Dermis microvascular lymphatic vessel endothelial cell (primary cell): Measurements from ENCODE around the gene PRKG1. TPM values are rescaled to one million over a fixed set of nuclear protein-coding genes. Genes with fewer than 3 reads are reported as not detected.

Experiments
- DNase-seq, 2 donors: peaks; one replicate each; pipeline versions ENCODE4 v3.0.0 to v3.0.0-alpha.2; 2010; ENCODE audit warnings: low read depth in 2 of 2
- total RNA-seq: library from RNA; depleted of rRNA; stranded (reverse); fragments of >200 nt; gene quantifications from 2 replicates; pipeline ENCODE4 v1.2.1, GENCODE V29; 2014

The PRKG1 gene
- total RNA-seq, 1 donor from 2014 or later, result 0.64 TPM

DNA sequence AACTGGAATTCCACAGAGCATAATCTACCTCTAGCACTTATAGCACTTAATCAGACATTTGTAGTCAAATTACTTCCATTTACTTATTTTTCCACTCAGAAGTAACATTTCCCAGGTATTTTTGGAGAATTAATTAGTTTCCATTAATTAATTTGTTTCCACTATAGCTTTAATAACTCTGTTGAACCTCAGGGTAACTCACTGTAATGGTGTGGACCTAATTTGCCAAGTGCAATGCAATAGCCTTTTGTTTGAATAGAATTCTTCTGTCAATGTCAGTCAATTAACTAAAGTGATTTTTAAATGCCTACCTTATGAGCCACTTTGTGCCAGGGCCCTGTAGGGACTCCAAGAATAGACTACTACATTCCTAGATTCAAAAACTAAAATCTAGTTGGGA lies 509.7 kb downstream of the PRKG1 start:
- DNase-seq, result no peak

DNA sequence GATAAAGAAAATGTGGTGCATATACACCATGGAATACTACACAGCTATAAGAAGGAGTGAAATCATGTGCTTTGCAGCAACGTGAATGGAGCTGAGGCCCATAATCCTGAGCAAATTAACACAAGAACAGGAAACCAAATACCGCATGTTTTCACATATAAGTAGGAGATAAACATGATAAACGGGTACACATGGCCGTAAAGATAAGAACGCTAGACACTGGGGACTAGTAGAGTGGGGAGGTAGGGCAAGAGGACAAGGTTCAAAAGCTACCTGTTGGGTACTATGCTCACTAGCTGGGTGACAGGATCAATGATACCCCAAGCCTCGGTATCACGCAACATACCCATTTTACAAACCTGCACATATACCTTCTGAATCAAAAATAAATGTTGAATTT lies 511.5 kb downstream of the PRKG1 start:
- DNase-seq, result no peak

DNA sequence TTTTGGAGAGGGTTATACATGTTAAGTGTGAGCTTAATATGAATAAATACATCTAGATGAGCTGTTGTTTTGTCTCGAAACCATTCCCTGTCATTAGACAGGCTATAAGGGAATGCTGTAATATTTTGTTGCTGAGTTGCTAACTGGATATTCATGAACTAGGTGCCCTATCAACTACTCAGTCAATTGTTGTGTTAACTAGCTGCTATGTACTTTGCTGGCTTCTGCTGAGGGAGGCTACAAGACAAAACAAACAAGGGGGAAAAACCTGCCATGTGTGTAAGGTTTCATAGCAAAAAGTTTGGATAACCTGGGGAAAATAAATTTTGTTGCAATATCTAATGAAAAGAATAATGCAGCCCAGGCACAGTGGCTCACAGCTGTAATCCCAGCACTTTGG lies 514.7 kb downstream of the PRKG1 start:
- no peak for DNase-seq

DNA sequence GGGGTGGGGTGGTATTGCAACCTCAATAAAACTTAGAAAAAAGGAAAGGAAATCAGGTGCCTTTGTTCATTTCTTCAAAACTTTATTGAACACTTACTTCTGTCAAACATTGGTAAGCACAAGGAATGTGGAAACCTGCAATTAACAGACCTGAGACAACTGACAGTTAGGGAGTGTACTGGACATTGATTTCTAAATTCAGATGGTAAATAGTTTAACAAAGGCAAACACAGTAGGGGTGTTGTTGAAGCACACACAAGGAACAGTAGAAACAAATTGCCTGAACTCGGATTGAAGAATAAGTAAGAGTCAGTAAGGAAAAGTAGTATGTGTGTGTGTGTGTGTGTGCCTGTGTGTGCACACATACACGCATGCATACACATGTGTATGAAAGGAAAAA lies 516.5 kb downstream of the PRKG1 start:
- DNase-seq, result no peak

DNA sequence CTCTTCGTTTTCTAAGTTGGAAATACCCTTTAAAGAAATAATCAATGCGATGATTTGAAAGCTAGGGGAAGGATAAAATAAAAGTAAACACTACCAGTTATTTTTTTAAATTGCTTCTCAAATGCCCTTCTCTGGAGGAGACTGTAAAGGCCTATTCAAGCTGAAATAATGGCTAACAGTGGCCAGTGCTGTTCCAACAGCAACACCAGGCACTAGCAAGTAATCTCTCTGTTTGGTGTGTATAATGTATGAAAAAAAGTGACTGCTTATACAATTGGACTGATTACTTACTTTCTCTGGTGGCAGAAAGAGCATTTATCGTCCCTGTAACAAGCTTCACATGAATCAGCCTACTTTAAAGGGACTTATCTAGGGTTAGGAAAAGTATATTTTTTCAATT lies 522.4 kb downstream of the PRKG1 start:
- DNase-seq, result no peak

DNA sequence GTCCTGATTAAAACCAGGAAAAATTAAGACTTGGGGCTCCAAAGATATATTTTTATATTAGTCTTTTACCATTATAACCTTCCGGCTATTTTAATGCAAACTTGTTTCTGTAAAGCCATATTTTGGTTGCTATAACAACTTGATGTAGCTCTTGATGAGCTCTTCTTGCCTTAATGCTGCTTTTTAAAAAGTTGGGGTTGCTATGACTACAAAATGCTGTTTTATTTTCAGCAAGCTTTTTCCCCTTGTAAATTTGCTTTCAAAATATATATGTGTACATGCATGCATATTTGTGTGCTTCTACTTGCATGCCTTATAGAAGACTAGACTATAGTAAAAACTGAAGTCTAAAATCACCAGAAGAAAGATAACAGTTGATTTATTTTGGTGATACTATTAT lies 525.4 kb downstream of the PRKG1 start:
- DNase-seq, result no peak

DNA sequence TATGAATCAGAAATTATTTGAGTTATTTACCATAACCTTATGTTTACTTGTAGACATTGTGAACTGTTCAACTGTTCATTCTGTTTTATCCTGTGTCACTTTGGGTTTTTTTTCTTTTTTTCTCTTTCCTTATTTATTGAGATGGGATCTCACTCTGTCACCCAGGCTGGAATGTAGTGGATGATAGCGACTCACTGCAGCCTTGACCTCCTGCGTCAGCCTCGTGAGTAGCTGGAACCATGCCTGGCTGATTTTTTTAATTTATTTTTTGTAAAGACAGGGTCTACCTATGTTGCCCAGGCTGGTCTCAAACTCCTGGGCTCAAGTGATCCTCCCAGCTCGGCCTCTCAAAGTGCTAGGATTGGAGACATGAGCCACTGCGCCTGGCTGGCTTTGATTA lies 528.0 kb downstream of the PRKG1 start:
- DNase-seq, result no peak

DNA sequence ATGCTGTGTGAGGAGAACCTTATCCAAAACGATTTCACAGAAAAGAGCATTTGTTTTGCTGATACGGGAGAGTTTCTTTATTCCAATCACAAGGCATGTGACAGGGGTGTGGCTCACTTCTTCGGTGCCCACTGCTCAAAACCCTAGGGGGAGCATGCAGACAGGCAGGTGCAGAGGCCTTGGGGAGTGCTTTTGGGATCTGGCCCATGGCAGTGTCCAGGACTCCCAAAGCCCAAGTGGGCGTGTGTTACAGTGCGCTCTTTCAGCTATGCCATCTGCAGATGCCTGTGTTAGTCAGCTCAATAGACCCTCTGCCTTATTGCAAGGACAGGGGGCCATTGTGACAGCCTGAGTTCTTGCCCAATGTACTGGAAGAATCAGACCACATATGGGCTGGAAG lies 530.3 kb downstream of the PRKG1 start:
- DNase-seq, result no peak

DNA sequence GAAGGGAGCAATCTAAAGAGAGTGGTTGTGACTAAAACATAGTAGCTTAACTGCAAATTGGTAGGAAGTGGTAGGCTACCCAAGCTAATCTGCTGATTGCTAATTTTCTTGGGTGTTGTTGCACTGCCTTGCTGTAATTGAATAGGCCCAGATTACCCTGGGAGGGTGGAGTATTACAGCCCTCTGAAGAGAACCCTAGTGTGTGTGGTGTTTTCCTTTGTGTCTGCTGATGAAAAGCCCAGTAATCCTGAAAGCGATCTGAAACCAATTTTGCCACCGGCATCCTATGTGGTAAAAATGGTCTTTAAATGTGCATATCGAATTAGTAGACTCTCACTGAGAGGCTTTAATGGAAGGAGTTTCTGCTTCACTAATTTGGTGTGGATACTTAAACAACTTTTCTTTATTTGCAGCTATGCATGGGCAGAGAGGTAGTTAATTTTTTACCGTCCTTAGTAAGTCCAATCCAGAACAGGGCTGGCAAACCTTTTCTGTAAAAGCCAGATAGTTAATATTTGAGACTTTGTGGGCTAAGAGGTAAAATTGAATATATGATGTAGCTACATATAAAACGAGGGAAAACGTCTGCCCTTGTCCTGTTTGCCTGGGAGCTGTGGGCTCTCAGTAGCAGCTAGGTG lies 532.7 kb downstream of the PRKG1 start:
- DNase-seq, result no peak

DNA sequence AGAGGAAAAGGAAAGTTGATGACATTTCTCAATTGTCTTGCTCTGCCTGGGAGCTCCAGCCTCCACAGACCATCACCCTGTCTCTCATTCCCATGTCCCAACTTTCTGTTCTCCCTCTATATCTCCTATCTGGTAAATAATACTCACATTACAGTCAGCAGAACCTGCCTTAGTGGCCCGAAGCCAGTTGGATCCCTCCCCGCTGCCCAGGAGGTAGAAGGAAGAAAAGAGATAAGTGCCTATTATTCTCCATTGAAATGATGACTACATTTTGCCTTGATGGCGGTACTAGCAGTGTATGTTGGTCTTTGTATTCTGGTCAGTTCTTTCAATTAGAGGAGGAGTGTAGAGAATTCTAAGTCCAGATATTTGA lies 533.2 kb downstream of the PRKG1 start:
- DNase-seq, result no peak

DNA sequence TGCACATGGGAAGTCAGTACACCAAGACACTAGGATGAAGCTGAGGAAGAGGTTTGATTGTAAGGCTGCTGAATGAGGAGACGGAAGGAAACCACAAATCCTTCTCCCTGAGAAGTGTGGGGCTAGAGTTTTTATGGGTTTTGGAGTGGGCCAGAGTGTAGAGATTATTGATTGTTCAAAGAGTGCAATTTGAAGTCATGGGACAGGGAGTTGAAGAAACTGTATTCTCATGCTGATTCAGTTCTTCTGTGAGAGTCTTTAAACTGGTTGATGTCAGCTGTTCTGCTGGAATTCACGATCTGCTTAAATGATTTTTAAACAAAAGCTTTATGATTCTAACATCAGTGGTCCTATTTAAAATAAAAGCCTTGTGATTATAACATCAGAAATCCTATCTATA lies 533.9 kb downstream of the PRKG1 start:
- DNase-seq, result no peak

DNA sequence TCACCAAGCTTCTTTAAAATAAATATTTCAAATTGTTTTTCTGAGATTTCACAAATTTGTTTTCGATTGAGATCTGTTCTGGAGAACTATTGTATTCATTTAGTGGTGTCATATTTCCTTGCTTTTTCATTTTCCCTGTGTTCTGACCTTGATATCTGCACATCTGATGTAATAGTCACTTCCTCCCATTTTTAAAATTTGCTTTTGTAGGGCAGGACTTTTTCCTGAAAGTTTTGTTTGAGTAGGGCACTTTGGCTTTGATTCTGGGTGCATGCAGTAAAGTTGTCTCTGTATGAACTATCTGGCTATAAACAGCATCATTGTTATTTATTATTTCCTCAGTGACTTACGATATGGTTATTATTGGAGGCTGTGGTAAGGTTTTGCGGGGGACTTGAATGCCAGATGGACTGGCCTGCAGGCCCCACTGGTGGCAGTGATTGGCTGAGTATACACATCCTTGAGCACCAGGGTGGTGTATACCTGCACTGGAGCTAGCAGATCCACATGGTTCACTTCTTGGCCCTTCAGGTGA lies 541.5 kb downstream of the PRKG1 start:
- DNase-seq, result peak; percentile 64 to 70

DNA sequence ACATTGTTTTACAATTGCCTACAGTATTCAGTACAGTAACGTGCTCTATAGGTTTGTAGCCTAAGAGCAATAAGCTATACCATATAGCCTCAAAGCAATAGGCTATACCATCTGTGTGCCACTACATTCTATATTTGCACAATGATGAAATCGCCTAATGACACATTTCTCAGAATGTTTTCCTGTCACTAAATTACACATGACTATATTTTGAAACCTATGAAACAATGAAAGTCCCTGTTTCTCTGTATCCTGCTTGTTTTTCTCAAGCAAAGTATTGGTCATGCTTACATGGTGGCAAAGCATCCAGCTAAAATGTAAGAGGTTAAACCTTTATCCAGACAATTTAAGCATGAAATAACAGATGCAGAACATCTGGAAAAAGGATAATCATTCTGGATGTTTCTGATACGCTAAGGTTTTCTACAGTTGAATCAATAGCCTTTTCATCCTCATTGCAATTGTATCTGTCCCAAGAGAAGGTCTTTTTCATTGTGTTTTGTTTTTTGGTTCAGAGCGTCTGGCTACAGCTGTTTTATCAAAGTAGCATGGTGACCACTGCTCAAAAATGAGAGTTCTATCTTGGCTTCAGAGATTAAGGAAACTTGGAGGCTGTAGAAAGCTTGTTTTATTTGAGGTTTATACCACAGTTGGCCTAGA lies 543.4 kb downstream of the PRKG1 start:
- DNase-seq, result no peak

DNA sequence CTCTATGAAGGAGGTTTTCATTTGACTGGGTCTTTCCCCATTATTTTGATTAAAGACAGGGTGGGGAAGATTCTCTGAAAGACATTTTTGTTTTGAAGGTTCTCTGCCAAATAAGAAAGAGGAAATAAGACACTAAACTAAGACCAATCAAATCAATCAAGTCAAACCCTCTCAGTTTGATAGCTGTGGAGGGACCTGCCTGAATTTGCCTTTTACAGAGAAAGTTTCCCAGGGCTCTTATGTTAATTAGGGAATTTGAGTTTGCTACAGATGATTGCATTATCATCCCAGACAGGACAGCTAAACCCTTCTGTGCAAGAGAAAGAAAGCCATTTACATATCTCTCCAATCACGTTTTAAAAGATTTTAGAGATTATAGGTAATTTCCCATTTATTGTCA lies 545.1 kb downstream of the PRKG1 start:
- no peak for DNase-seq

DNA sequence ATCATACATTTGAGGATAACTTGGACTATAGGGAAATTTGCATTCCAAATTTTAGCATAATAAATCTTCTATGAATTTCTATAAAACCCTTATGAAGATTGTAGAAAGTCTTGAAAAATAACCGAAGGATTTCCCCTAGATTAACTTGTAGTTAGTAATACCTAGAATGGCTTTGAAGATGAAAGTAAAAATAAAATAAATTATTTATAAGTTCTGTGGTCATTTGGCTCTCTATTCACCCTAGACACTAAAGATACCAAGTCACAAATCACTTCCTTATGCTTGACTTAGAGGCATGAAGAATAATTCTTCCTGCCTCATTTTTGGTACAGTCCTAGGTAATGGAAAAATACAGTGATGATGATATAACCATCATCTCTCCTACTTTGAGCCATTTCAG lies 545.8 kb downstream of the PRKG1 start:
- DNase-seq, result no peak

DNA sequence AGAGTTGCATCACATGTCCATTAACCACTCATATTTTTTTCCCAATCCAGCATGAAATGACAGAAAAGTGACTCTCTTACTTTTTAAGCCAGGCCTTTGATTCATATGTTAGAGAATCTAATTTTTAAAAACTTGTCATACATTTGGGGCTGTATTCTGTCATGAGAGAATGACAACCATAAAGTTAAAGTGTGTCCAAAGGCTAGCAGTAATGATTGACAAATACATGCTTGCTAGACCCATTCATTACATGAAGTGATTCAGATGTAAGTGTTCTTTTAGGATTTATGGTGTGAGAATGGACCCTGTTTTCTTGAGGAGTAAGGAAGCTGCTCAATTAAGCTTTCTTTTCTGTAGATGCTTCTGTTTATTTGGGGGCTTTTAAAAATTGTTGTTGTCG lies 549.7 kb downstream of the PRKG1 start:
- DNase-seq, result no peak

DNA sequence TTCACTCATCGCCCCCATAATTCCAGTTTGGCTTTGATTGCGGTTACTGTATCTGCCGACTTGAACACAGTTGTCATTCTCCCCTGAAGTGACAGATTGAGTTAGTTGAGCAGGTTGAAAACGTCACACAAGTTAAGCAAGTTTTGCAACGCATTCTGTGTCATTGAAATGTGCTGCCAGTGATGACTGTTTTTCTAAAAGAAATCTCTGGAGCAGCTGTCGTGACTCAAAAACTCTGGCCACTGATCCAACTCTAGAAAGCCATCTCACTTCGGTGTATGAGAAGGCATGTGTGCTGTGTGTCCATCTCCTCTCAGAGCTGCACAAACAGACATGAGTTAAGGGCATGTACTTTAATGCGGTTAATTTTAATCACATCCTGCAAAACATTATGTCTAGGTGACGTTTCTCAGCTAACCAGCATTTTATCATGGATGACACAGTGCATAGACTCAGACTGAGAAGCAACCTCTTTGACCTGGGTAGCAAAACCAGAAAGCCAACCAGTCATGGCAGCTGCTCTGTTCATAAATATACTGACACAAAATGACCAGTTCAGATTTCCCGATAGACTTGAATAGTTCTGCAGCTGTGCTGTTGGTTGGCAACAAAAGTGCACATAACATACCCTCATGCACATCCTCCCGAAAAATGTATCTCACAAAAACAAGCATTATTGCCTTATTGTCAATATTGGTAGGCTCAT lies 555.8 kb downstream of the PRKG1 start:
- DNase-seq, result no peak

DNA sequence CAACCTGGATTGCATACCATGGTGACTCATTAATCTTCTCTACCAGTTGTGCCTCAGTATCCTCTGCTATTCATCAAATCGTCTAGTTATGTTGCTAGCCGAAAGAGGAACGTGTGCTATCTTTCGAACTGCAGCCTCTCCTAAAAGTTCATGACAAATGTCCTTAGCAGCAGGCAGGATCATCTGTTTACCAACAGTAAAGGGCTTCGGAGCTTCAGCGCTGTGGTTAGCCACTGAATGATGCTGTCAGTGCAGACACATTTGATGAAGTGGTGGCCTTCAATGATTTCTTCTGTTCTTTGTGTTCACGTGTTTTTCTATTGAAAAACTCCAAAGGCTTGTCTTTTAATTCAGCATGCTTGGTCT lies 556.3 kb downstream of the PRKG1 start:
- DNase-seq, result no peak

DNA sequence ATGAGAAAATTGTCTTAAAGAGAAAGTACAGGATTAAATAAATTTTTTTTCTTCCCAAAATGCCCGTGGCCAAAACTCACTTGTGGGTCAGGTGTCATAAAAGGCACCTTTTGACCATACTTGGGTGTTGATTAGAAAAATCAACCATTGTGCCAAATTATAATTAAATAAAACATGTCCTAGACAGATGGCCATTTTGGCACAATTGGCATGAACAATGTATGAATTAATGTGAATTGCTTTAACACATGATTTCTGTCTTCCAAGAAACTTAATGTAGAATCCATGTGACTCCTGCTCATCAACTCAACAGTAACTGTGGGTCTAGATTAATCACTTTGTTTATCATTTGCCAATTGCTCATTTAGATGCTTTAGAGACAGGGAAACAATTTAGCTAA lies 561.1 kb downstream of the PRKG1 start:
- DNase-seq, result no peak

DNA sequence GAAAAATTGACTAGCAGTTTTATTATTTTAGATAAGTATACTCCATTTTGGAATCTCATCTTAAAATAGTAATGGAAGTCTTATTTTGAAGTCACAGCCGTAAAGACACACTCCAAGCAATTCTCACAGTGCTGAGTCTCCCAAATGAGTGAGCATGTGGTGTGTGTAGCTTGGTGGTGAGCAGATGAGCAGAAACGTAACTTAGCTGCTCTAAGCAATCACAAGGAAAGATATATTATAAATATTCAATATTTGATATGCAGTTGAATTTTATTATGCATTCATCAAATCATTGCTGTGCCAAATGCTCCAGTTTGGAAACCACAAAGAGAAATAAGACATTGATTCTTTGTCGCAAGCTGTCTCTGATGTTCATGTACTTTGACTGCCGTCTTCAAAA lies 563.9 kb downstream of the PRKG1 start:
- no peak for DNase-seq

DNA sequence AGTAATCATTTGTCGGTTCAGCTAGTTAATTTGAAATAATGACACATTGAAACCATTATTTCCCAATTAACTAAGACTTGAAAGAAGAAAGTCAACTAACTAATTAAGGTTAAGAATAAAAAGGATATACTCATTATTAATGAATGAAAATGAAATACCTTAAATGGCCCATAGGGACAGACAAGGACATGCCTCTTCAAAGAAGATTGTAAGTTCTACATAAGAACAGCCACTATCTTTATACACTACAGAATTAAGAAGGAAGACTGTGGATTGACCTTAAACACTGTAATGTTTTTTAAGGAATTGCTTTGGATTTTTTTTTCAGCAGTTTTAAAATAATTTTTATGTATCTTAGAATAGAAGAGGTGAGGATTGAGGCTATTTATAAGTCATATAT lies 564.5 kb downstream of the PRKG1 start:
- no peak for DNase-seq

DNA sequence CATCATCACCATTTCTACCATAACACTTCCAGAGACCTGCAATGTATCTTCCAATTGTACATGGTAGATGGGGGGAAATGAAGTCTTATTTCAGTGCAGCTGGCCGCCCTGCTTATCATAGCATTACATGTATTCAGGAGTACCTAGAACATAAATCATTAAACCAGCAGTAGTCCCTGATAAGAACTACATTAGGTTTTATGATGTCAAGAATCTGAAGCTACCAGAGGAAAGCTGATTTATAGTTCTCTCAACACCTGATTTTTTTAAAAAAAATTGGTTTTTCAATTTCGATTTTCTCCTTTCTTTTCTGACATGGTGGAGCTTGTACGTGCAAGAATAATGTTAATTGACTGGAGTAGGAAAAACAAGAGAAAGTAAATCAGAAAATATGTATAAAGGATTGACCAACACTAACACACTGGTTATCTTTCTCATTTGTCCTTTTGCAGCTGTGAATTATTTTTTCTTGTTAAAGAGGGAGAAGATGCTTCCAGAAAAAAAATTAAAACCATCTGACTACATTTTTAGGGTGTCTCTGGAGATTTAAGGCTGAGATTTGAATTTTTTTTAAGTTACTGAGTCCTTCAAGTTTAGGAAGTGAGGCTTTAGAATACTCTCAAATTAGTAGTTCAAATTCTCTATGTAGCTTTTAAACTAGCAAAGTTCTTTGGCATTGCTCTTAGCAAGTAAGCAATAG lies 566.0 kb downstream of the PRKG1 start:
- DNase-seq, result no peak
